ENCODE measurements around the gene CTNND2.
"Not testable (repeated sequence)": the region's sequence is repeated elsewhere in the genome, so short reads cannot be mapped to it uniquely, and the experiment has no call there.

CTNND2 gene

DNA sequence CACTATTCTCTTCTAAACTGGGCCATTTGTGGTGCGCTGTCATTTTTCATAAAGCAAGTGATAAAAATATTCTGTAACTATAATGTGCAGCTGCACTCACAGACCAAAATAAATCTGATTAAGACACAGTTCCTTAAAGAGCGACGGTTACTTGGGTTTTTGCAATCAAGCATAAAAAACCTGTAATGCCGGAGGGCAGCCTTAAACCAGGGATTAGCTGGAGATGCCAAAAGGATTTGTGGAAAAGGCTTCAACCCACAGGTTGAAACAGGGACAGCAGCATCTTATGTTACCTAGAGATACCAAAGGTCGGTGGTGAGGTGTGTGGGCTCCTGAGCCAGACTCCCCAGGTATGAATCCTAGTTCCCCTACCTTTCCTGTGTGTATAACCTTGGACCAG lies 49.3 kb downstream of the CTNND2 start:
- TF ChIP-seq JUND (IDR thresholded peaks at IDR 0.05; ENCODE audit: low read depth), result no peak
- DNase-seq (ENCODE audit: low read depth in 1 of 2, low spot score in 1 of 2), result peak in 1 of 2 experiments; percentile 18
- in situ Hi-C loops (cut with HindIII; ENCODE audit: low pct_unique_long_range_greater_than_20kb, low sequenced_read_pairs), result no loop called here

DNA sequence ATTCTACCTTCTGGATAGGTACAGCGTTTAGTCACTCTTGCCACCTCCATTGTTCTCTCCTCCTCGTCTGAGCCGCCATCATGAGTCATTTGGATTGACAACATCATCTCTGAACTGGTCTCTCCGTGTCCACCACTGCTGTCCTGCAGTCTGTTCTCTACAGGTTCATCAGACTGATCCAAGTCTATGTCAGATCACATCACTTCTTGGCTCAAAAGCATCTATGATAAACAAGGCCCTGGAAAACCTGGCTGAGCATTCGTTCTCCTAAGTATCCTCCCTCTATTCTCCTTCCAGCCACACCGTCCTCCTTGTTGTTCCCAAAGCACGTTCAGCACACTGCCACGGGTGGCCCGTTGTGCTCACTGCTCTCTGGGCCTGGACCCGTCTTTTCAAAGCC lies 50.5 kb downstream of the CTNND2 start:
- TF ChIP-seq JUND (IDR thresholded peaks at IDR 0.05; ENCODE audit: low read depth), result no peak
- in situ Hi-C loops (cut with HindIII; ENCODE audit: low pct_unique_long_range_greater_than_20kb, low sequenced_read_pairs), result no loop called here
- no peak for DNase-seq (ENCODE audit: low read depth in 1 of 2, low spot score in 1 of 2)

DNA sequence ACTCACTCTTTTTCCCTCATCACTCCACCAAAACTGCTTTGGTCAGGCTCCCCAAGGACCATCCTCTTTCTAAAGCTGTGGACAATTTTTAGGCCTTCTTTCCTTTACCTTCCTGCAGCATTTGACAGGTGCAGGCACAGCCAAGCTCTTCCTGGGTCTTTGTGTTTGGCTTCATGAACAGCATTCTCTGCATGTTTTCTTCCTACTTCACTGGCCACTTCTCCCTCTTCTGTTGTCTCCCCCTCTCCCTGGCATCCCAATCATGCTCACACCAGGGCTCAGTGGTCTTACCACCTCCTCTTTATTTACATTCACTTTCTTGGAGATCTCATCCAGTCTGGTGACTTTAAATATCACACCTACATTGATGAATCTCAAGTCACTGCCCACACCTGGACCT lies 51.1 kb downstream of the CTNND2 start:
- TF ChIP-seq JUND (IDR thresholded peaks at IDR 0.05; ENCODE audit: low read depth), result no peak
- no peak for DNase-seq (ENCODE audit: low read depth in 1 of 2, low spot score in 1 of 2)
- in situ Hi-C loops (cut with HindIII; ENCODE audit: low pct_unique_long_range_greater_than_20kb, low sequenced_read_pairs), result no loop called here

DNA sequence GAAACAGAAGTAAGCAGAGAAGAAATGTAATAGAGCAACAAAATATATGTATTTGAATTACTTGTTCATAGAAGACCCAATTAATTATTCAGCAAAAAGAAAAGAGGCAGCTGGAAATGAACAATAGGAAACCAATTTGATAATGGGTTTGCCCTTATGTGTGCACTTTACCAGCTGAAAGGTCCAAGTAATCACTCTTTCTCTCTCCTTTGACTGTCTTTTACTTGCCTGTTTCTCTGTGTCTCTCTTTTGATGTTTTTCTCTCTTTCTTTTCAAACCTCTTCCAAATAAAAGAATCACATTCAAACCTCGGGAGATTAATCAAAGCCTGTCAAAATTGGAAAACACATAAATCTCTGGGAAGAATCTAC lies 51.5 kb downstream of the CTNND2 start:
- DNase-seq (ENCODE audit: low read depth in 1 of 2, low spot score in 1 of 2), result no peak
- in situ Hi-C loops (cut with HindIII; ENCODE audit: low pct_unique_long_range_greater_than_20kb, low sequenced_read_pairs), result no loop called here
- TF ChIP-seq JUND (IDR thresholded peaks at IDR 0.05; ENCODE audit: low read depth), result no peak

DNA sequence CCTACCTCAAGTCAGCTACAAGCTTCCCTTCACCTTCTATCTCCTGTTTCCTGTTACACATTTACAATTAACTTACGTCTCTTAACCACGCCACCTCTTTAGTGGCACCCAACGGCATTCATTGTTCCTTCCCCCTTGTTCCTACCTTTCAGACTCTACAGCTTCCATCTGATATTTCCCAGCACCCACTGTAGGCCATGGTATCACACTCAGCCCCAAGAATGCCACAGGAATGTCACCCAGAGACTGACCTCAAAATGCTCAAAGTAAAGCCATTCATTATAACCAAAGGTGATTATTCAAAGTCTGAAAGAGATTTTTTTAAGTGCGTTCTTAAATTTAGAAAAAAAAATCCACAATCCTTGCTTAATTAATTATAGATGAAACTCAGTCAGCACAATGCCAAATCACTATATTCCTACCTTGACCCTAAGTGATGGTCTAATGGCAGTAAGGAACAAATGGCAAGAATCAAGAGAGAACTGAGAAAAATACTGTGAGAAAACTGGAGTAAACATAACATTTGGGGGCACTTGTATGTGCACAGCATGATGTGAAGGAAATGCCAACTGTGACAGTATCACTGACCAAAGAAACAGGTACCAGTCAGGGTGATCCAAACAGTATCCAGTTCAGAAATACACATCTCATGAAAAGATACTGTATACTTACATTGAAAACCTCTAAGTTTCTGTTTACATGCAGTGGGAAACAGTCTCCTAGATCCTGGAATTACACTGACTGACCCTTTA lies 52.1 kb downstream of the CTNND2 start:
- no peak for TF ChIP-seq JUND (IDR thresholded peaks at IDR 0.05; ENCODE audit: low read depth)
- DNase-seq (ENCODE audit: low read depth in 1 of 2, low spot score in 1 of 2), result no peak
- in situ Hi-C loops (cut with HindIII; ENCODE audit: low pct_unique_long_range_greater_than_20kb, low sequenced_read_pairs), result no loop called here

DNA sequence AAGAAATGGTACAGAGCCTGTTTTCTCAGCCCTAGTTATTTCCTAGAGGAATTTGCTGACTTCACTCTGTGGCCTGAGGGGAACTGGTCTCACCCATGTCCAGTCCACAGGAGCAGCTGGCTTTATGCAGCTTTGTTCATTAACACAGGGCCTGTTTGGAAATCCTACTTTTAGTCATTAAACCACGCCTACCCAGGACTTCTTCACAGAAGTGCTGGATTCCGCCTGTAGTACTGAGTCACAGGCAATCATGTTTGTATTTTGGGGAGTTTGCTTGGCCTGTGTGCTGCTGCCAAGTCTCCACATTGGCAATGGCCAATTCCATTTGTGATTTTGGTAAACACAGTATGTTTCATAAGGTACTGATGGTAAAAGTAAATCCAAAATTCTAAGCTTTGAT lies 52.8 kb downstream of the CTNND2 start:
- peak in 1 of 2 experiments; percentile 31 for DNase-seq (ENCODE audit: low read depth in 1 of 2, low spot score in 1 of 2)
- in situ Hi-C loops (cut with HindIII; ENCODE audit: low pct_unique_long_range_greater_than_20kb, low sequenced_read_pairs), result no loop called here
- TF ChIP-seq JUND (IDR thresholded peaks at IDR 0.05; ENCODE audit: low read depth), result no peak

DNA sequence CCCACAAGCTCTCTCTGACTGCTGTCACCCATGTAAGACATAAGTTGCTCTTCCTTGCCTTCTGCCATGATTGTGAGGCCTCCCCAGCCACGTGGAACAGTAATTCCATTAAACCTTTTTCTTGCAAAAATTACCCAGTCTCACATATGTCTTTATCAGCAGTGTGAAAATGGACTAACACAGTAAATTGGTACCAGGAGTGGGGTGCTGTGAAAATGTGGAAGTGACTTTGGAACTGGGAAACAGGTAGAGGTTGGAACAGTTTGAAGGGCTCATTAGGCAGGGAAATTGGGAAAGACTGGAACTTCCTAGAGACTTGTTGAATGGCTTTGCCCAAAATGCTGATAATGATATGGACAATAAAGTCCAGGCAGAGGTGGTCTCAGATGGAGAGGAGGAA lies 75.7 kb downstream of the CTNND2 start:
- DNase-seq (ENCODE audit: low read depth in 1 of 2, low spot score in 1 of 2); in situ Hi-C loops (cut with HindIII; ENCODE audit: low pct_unique_long_range_greater_than_20kb, low sequenced_read_pairs): not testable (repeated sequence)

DNA sequence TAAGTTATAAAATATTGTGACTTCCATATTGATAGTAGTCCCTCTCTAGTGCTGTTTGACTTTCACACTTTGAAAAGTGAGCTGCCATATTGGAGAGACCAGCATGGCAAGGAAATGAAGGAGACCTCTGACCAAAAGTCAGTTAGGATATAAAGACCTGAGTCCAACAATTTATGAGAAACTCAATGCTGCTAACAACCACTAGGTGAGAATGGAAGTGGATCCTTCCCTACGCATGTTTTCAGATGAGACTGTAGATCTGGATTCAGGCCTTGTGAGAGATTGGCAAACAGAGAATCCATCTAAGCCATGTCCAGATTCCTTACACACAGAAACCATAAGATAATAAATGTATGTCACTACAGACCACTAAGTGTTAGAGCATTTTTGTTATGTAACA lies 81.6 kb downstream of the CTNND2 start:
- TF ChIP-seq JUND (IDR thresholded peaks at IDR 0.05; ENCODE audit: low read depth), result no peak
- DNase-seq (ENCODE audit: low read depth in 1 of 2, low spot score in 1 of 2), result no peak
- in situ Hi-C loops (cut with HindIII; ENCODE audit: low pct_unique_long_range_greater_than_20kb, low sequenced_read_pairs), result no loop called here

DNA sequence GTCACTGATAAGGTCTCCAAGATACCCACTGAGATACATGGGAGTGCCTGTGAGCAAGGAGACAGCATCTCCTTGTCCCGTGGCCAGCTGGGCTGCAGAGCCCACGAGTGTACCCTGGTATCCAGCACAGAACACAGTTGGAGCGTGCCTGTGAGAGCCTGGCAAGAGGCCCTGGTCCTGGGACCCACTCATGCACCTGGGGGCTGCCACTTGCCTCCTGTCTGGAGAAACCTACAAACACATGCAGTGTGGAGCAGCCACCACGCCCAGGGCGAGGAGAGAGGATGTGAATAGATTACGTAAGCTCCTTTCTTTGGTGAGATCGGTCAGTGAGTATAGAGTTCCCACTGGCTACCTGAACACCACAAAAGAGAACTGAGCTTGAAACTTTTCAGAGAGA lies 88.3 kb downstream of the CTNND2 start:
- in situ Hi-C loops (cut with HindIII; ENCODE audit: low pct_unique_long_range_greater_than_20kb, low sequenced_read_pairs), result no loop called here
- DNase-seq (ENCODE audit: low read depth in 1 of 2, low spot score in 1 of 2), result no peak
- TF ChIP-seq JUND (IDR thresholded peaks at IDR 0.05; ENCODE audit: low read depth), result no peak

DNA sequence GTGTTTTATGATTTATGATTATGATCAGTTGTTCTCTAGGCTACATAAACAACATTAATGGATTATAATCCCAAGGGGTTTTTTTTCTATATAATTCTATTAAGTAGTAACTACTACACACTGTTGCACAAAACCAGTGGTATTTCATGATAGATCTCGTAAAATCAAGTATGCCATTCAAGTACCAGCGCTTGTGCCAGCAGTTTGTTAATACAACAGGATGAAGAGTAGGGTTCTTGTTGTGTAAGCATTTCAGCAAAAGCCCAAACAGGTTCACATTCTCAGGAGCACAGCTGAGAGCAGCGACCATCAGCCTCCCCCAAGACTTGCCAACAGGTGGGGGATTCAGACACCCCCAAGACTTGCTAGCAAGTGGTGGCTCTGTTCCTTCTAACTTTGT lies 88.8 kb downstream of the CTNND2 start:
- DNase-seq (ENCODE audit: low read depth in 1 of 2, low spot score in 1 of 2), result no peak
- no peak for TF ChIP-seq JUND (IDR thresholded peaks at IDR 0.05; ENCODE audit: low read depth)
- in situ Hi-C loops (cut with HindIII; ENCODE audit: low pct_unique_long_range_greater_than_20kb, low sequenced_read_pairs), result no loop called here

GRCh38 chr5:11814373-11814772 lies 89.9 kb downstream of the CTNND2 start:
- in situ Hi-C loops (cut with HindIII; ENCODE audit: low pct_unique_long_range_greater_than_20kb, low sequenced_read_pairs), result no loop called here
- no peak for TF ChIP-seq JUND (IDR thresholded peaks at IDR 0.05; ENCODE audit: low read depth)
- DNase-seq (ENCODE audit: low read depth in 1 of 2, low spot score in 1 of 2), result no peak

DNA sequence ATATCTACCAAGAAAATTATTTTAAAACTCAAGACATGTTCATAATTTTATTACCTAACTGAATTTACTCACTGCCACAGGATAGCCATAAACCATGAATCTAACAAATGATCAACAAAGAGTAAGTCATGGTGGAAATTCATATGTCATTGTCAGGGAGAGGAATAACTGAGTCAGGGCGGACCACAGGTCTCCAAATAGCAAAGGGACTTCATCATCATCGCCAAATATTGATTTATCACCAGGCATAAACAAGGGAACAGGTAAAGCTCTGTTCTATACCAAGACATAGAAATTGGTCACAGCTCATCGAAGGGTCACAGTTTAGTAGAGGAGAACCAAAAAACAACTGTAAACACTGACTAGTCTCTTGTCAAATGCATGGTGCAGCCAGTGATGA lies 94.8 kb downstream of the CTNND2 start:
- no peak for TF ChIP-seq JUND (IDR thresholded peaks at IDR 0.05; ENCODE audit: low read depth)
- DNase-seq (ENCODE audit: low read depth in 1 of 2, low spot score in 1 of 2), result no peak
- in situ Hi-C loops (cut with HindIII; ENCODE audit: low pct_unique_long_range_greater_than_20kb, low sequenced_read_pairs), result no loop called here

DNA sequence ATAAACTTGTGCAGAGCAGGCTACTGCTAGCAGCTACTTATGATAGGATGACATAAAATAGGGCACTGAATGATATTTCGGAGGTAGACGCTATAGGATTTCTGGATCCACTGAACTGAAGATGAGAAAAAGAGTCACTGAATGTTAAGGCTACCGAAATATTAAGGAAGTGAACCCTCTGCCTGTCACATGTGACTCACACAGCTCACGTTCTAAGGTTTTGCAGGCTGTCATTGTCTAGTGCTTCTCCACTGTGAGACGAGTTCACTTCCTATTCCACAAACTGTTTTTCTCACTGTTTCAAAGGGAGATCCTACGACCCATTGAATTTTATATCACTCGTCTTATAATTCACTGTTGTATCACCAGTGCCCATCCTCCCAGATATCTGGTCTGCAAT lies 100.8 kb downstream of the CTNND2 start:
- DNase-seq (ENCODE audit: low read depth in 1 of 2, low spot score in 1 of 2), result no peak
- in situ Hi-C loops (cut with HindIII; ENCODE audit: low pct_unique_long_range_greater_than_20kb, low sequenced_read_pairs), result no loop called here
- no peak for TF ChIP-seq JUND (IDR thresholded peaks at IDR 0.05; ENCODE audit: low read depth)

- DNase-seq (ENCODE audit: low read depth in 1 of 2, low spot score in 1 of 2), result peak in 1 of 2 experiments; percentile 12
- in situ Hi-C loops (cut with HindIII; ENCODE audit: low pct_unique_long_range_greater_than_20kb, low sequenced_read_pairs), result no loop called here
- TF ChIP-seq JUND (IDR thresholded peaks at IDR 0.05; ENCODE audit: low read depth), result no peak
Measured at GRCh38 chr5:11801061-11801460, 103.2 kb downstream of the CTNND2 start.
